Retinal pigment epithelial cell (primary cell): ENCODE measurements around the gene CCDC181.

ENCODE experiments used
- DNase-seq: peaks from one replicate; pipeline ENCODE4 v3.0.0-alpha.2; 2010; ENCODE audit warnings: low read depth
- H3K4me3 ChIP-seq: 2 replicates; pipeline ENCODE4 v1.5.1; 2011; ENCODE audit warnings: mild to moderate bottlenecking, low read length, control low read depth, moderate library complexity
- CTCF ChIP-seq: conservative IDR thresholded peaks from 2 replicates; pipeline ENCODE4 v1.5.1; 2011; ENCODE audit warnings: low read depth, low read length, control low read depth, inconsistent platforms

CCDC181 gene

GRCh38 chr1:169466259-169467230 is 39.3 kb upstream of the CCDC181 start:
- TF ChIP-seq CTCF = peak; percentile 46
- DNase-seq = no peak
- no peak overlapping the region for H3K4me3 ChIP-seq

- TF ChIP-seq CTCF = no peak
- DNase-seq = no peak
- no peak overlapping the region for H3K4me3 ChIP-seq
These were observed 38.0 kb upstream of the CCDC181 start for GRCh38 chr1:169465281-169465680.

GRCh38 chr1:169462385-169462784 is 35.1 kb upstream of the CCDC181 start:
- H3K4me3 ChIP-seq = no peak overlapping the region
- no peak for DNase-seq
- TF ChIP-seq CTCF = no peak

GRCh38 chr1:169461390-169462000 is 34.2 kb upstream of the CCDC181 start:
- no peak for TF ChIP-seq CTCF
- DNase-seq = no peak

GRCh38 chr1:169460191-169460833 is 33.0 kb upstream of the CCDC181 start:
- H3K4me3 ChIP-seq = peak overlapping the region; percentile 51
- no peak for TF ChIP-seq CTCF
- DNase-seq = no peak

More at GRCh38 chr1:169461390-169462000, 34.2 kb upstream of the CCDC181 start:
- H3K4me3 ChIP-seq = no peak overlapping the region

- TF ChIP-seq CTCF = no peak
- no peak overlapping the region for H3K4me3 ChIP-seq
- no peak for DNase-seq
These were observed 30.2 kb upstream of the CCDC181 start for GRCh38 chr1:169457443-169457842.
